ENCODE data around the gene TSEN34.
"Not testable (repeated sequence)": the region's sequence is repeated elsewhere in the genome, so short reads cannot be mapped to it uniquely, and the experiment has no call there.

The TSEN34 gene

DNA sequence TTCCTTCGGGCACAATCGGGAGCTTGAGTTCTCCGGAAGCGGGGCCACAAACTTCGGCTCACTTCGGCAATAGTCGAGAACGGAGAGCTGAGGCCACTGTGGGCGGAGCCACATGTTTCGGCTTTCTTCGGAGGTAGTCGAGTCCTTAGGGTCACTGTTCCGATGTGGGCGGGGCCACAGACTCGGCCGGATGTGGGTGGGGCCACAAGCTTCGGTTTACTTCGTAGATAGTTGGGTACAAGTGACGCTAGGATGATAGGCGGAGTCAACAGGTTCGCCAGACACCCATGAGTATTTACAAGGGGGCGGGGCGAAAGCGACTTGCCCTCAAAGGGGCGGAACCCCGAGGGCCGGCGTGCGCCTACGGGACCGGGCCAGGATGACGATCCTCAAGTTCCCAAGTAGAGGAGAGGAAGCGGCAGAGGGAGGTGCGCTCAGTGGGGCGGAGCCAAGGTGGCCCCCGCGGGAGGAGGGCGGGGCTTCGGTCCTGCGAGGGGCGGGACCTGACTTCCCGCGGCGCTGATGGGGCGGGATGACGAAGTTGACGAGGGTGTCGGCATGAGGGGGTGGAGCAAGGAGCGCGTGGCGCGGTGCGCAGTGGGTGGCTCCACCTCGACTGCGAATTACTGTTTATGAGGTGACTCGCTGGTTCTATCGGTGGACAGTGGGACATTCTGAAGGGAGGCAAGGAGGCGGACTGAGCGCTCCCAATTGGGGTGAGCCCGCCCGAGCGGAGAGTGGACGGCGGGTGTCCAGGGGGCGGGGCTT is 1.2 kb upstream of the TSEN34 start:
- peaks cover 25% of the 10 kb centered on the region for H3K79me2 ChIP-seq (ENCODE audit: low read length)

DNA sequence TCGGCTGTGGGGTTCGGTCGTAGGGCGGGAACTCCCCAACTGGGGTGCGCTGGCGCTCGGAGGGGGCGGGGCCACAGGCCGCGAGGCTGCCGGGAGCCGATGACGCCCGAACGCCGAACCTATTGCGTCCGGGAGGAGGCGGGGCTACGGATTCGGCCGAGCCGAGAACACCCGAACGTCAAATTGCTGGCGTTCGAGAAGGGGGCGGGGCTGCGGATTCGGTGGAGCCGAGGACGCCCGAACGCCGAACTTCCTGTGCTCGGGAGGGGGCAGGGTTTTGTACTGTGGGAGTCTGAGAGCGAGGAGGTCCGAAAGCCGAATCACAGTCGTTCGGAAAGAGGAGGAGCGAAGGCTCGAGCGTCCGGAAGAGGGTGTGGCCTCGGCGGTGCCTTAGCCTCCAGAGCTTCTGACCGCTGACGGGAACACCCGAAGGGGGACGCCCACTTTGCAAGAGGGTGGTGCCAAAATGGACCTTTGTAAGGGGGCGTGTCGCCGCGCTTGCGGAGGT is 551 bp upstream of the TSEN34 start:
- Histone ChIP-seq H3K4me1 (ENCODE audit: low read length) (peaks cover 16% of the 10 kb centered on the region), H3K9ac (ENCODE audit: low read length) (peak overlapping the region; percentile 93), H3K27me3 (ENCODE audit: low read depth, low read length) (no peaks in the 10 kb centered on the region), H3K4me3 (ENCODE audit: low read length) (peak overlapping the region; percentile 83), H2AFZ (ENCODE audit: low read depth, low read length) (peak overlapping the region; percentile 81), H3K36me3 (replicated peaks; ENCODE audit: low read depth, low read length) (peaks cover 26% of the 10 kb centered on the region), H3K27ac (ENCODE audit: low read length) (peak overlapping the region; percentile 89), H4K20me1 (ENCODE audit: insufficient read depth, low read length) (no peaks in the 10 kb centered on the region), H3K9me3 (ENCODE audit: insufficient read depth, low read length) (no peaks in the 10 kb centered on the region), H3K4me2 (ENCODE audit: low read length) (peak overlapping the region; percentile 89), H3K79me2 (ENCODE audit: low read length) (peaks cover 25% of the 10 kb centered on the region)
- TF ChIP-seq CTCF (IDR thresholded peaks at IDR 0.05; ENCODE audit: low read depth, low read length) (no peak), EZH2phosphoT487 (IDR thresholded peaks at IDR 0.05; ENCODE audit: low read depth) (no peak)

More for the DNA sequence above, 1.2 kb upstream of the TSEN34 start:
- Histone ChIP-seq H3K9me3 (ENCODE audit: insufficient read depth, low read length) (no peaks in the 10 kb centered on the region), H3K4me1 (ENCODE audit: low read length) (peaks cover 16% of the 10 kb centered on the region), H3K27me3 (ENCODE audit: low read depth, low read length) (no peaks in the 10 kb centered on the region), H3K9ac (ENCODE audit: low read length) (peak overlapping the region; percentile 93), H3K4me3 (ENCODE audit: low read length) (peak overlapping the region; percentile 83), H2AFZ (ENCODE audit: low read depth, low read length) (peak overlapping the region; percentile 76), H4K20me1 (ENCODE audit: insufficient read depth, low read length) (no peaks in the 10 kb centered on the region), H3K4me2 (ENCODE audit: low read length) (peak overlapping the region; percentile 66), H3K27ac (ENCODE audit: low read length) (peak overlapping the region; percentile 89), H3K36me3 (replicated peaks; ENCODE audit: low read depth, low read length) (peaks cover 22% of the 10 kb centered on the region)
- no peak for TF ChIP-seq CTCF (IDR thresholded peaks at IDR 0.05; ENCODE audit: low read depth, low read length)
- TF ChIP-seq EZH2phosphoT487 (IDR thresholded peaks at IDR 0.05; ENCODE audit: low read depth) = no peak

- no peaks in the 10 kb centered on the region for H4K20me1 ChIP-seq (ENCODE audit: insufficient read depth, low read length)
- H3K27me3 ChIP-seq (ENCODE audit: low read depth, low read length) = no peaks in the 10 kb centered on the region
- H3K4me2 ChIP-seq (ENCODE audit: low read length) = peak overlapping the region; percentile 89
- peak overlapping the region; percentile 89; the same call in 1 of the 2 replicates for H3K27ac ChIP-seq (ENCODE audit: low read length)
- no peaks in the 10 kb centered on the region for H3K9me3 ChIP-seq (ENCODE audit: insufficient read depth, low read length)
- no peak for TF ChIP-seq CTCF (IDR thresholded peaks at IDR 0.05; ENCODE audit: low read depth, low read length)
- TF ChIP-seq EZH2phosphoT487 (IDR thresholded peaks at IDR 0.05; ENCODE audit: low read depth) = no peak
- H3K4me3 ChIP-seq (ENCODE audit: low read length) = peak overlapping the region; percentile 83
- H2AFZ ChIP-seq (ENCODE audit: low read depth, low read length) = no peak overlapping the region
- H3K9ac ChIP-seq (ENCODE audit: low read length) = peak overlapping the region; percentile 78
- H3K4me1 ChIP-seq (ENCODE audit: low read length) = peaks cover 16% of the 10 kb centered on the region
- peaks cover 25% of the 10 kb centered on the region for H3K79me2 ChIP-seq (ENCODE audit: low read length)
- H3K36me3 ChIP-seq (replicated peaks; ENCODE audit: low read depth, low read length) = peaks cover 27% of the 10 kb centered on the region
Measured at GRCh38 chr19:54191811-54192453, 824 bp downstream of the TSEN34 start.

GRCh38 chr19:54193011-54193410 is 1.9 kb downstream of the TSEN34 start:
- Histone ChIP-seq H3K27ac (ENCODE audit: low read length) (no peak overlapping the region), H3K9me3 (ENCODE audit: insufficient read depth, low read length) (no peaks in the 10 kb centered on the region), H2AFZ (ENCODE audit: low read depth, low read length) (no peak overlapping the region), H3K36me3 (replicated peaks; ENCODE audit: low read depth, low read length) (peaks cover 24% of the 10 kb centered on the region), H3K9ac (ENCODE audit: low read length) (no peak overlapping the region), H4K20me1 (ENCODE audit: insufficient read depth, low read length) (no peaks in the 10 kb centered on the region), H3K27me3 (ENCODE audit: low read depth, low read length) (no peaks in the 10 kb centered on the region), H3K4me3 (ENCODE audit: low read length) (no peak overlapping the region), H3K79me2 (ENCODE audit: low read length) (peaks cover 24% of the 10 kb centered on the region), H3K4me1 (ENCODE audit: low read length) (peaks cover 15% of the 10 kb centered on the region), H3K4me2 (ENCODE audit: low read length) (no peak overlapping the region)
- TF ChIP-seq CTCF (IDR thresholded peaks at IDR 0.05; ENCODE audit: low read depth, low read length) = no peak
- TF ChIP-seq EZH2phosphoT487 (IDR thresholded peaks at IDR 0.05; ENCODE audit: low read depth) = no peak

DNA sequence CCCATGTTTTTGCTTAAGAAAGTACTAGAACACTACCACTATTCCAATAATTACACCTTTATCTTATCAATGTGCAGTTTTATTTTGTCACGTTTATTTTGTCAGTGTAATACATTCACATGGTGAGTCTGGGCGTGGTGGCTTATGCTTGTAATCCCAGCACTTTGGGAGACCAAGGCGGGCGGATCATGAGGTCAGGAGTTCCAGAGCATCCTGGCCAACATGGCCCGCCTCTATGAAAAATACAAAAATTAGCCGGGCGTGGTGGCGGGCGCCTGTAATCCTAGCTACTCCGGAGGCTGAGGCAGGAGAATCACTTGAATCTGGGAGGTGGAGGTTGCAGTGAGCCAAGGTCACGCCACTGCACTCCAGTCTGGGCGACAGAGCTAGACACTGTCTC is 3.4 kb downstream of the TSEN34 start:
- not testable (repeated sequence) for H3K4me2 ChIP-seq (ENCODE audit: low read length); H4K20me1 ChIP-seq (ENCODE audit: insufficient read depth, low read length); H3K27me3 ChIP-seq (ENCODE audit: low read depth, low read length); H3K9ac ChIP-seq (ENCODE audit: low read length); H3K27ac ChIP-seq (ENCODE audit: low read length); H3K4me3 ChIP-seq (ENCODE audit: low read length); H3K9me3 ChIP-seq (ENCODE audit: insufficient read depth, low read length); H3K4me1 ChIP-seq (ENCODE audit: low read length); H2AFZ ChIP-seq (ENCODE audit: low read depth, low read length)
- Histone ChIP-seq H3K36me3 (replicated peaks; ENCODE audit: low read depth, low read length) (peaks cover 25% of the 10 kb centered on the region), H3K79me2 (ENCODE audit: low read length) (peaks cover 15% of the 10 kb centered on the region)

Measured in OCI-LY3 (cell line).